Naive thymus-derived CD8-positive, alpha-beta T cell (primary cell): ENCODE data around the gene IREB2. TPM values are rescaled to one million over a fixed set of nuclear protein-coding genes. Genes with fewer than 3 reads are reported as not detected.
"Not testable (repeated sequence)": the region's sequence is repeated elsewhere in the genome, so short reads cannot be mapped to it uniquely, and the experiment has no call there.

Experiments used
- ATAC-seq, 2 donors: fragments of 150-1000 bp; cut with Tn5 transposase in 1 of 2; sonication (Bioruptor Pico), chemical (Tn5 transposase) in 1 of 2; 1 replicate in 1 of 2; 2 replicates in 1 of 2; pipeline ENCODE4 v1.10.0; 2021; ENCODE audit warnings: mild to moderate bottlenecking in 2 of 2, moderate library complexity in 2 of 2
- POLR2A ChIA-PET: fragments of 350-600 bp; sonication (Branson Sonifier 250); formaldehyde crosslinking; loops from one replicate; lab custom pipeline; 2021; ENCODE audit warnings: antibody characterized with exemption; lab: Charles Lee
- DNase-seq, 10 donors: peaks; one replicate each; pipeline versions ENCODE4 v3.0.0 to v3.0.0-alpha.2; 2020 to 2022
- H3K27ac Mint-ChIP-seq, 10 donors: one replicate each; pipeline ENCODE4 v1.8.0; 2020 to 2022; ENCODE audit warnings: mild to moderate bottlenecking in 10 of 10, mixed read lengths in 10 of 10, moderate library complexity in 4 of 10, inconsistent platforms in 1 of 10
- H3K27me3 Mint-ChIP-seq, 5 donors: one replicate each; pipeline ENCODE4 v1.8.0; 2021 to 2022; ENCODE audit warnings: mixed read lengths in 5 of 5
- H3K36me3 Mint-ChIP-seq, 3 donors: one replicate each; pipeline ENCODE4 v1.8.0; 2020 to 2022; ENCODE audit warnings: mixed read lengths in 3 of 3, mild to moderate bottlenecking in 2 of 3, inconsistent platforms in 1 of 3
- H3K4me1 Mint-ChIP-seq, 4 donors: one replicate each; pipeline ENCODE4 v1.8.0; 2021 to 2022; ENCODE audit warnings: mixed read lengths in 4 of 4
- H3K4me3 Mint-ChIP-seq, 10 donors: one replicate each; pipeline ENCODE4 v1.8.0; 2020 to 2022; ENCODE audit warnings: mild to moderate bottlenecking in 10 of 10, mixed read lengths in 10 of 10, moderate library complexity in 6 of 10, inconsistent platforms in 1 of 10
- H3K9me3 Mint-ChIP-seq, 9 donors: one replicate each; pipeline ENCODE4 v1.8.0; 2020 to 2022; ENCODE audit warnings: mixed read lengths in 9 of 9, mild to moderate bottlenecking in 3 of 9, inconsistent platforms in 1 of 9, moderate library complexity in 1 of 9
- polyA plus RNA-seq, 3 donors: library from polyadenylated mRNA; unstranded; fragments of 300-500 nt; fragmentation: Illumina TruSeq; gene quantifications; one replicate each; pipeline ENCODE4 v1.2.3, GENCODE V29; 2021
- total RNA-seq, 8 experiments: library from RNA in 2 of 8; stranded (reverse) in 2 of 8; gene quantifications; one replicate each; pipeline ENCODE4 v1.2.3 and lab custom pipeline; 2021 to 2026

IREB2 gene
- total and polyA plus RNA-seq, 5 experiments from 2014 or later: 15.7 to 77.4 (median 23.1) TPM

GRCh38 chr15:78425643-78426042 is 12.4 kb upstream of the IREB2 start:
- DNase-seq (no peak), ATAC-seq (no peak)
- no peaks in the 10 kb centered on the region for H3K9me3 Mint-ChIP-seq
- POLR2A ChIA-PET: no interaction called here
- H3K27ac Mint-ChIP-seq: no peak overlapping the region
- peaks cover 0 to 20% (median 7%) of the 10 kb centered on the region in 4 donors for H3K4me1 Mint-ChIP-seq
- no peak overlapping the region for H3K4me3 Mint-ChIP-seq
- peaks cover 3 to 23% (median 16%) of the 10 kb centered on the region in 5 donors for H3K27me3 Mint-ChIP-seq
- H3K36me3 Mint-ChIP-seq: no peaks in the 10 kb centered on the region

DNA sequence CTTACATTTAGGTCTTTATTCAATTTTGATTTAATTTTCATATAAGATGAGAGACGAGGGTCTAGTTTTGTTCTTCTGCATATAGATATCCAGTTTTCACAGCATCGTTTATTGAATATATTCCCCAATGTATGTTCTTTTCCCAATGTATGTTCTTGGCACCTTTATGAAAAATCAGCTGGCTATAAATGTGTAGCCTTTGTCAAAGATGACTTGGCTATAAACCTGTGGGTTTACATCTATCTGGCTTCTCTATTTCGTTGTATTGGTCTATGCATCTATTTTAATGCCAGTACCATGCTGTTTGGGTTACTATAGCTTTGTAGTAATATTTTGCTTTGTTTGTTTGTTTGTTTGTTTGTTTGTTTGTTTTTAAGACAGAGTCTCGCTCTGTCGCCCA is 11.7 kb upstream of the IREB2 start:
- no peak for DNase-seq
- H3K4me3 Mint-ChIP-seq: no peak overlapping the region
- no peaks in the 10 kb centered on the region for H3K36me3 Mint-ChIP-seq
- H3K4me1 Mint-ChIP-seq: peaks cover 0 to 20% (median 7%) of the 10 kb centered on the region in 4 donors
- H3K27ac Mint-ChIP-seq: no peak overlapping the region
- ATAC-seq: no peak
- POLR2A ChIA-PET: interaction anchor here (1.0 to 1.6 kb wide), 2 partner anchors 11 to 12 kb away, joined by 3 to 5 read pairs; partner anchors contain the start of gene IREB2
- H3K27me3 Mint-ChIP-seq: peaks cover 3 to 29% (median 20%) of the 10 kb centered on the region in 5 donors
- H3K9me3 Mint-ChIP-seq: no peaks in the 10 kb centered on the region

- ATAC-seq (no peak), DNase-seq (no peak)
- H3K36me3 Mint-ChIP-seq: no peaks in the 10 kb centered on the region
- no peaks in the 10 kb centered on the region for H3K9me3 Mint-ChIP-seq
- peaks cover 0 to 13% (median 7%) of the 10 kb centered on the region in 4 donors for H3K4me1 Mint-ChIP-seq
- H3K27ac Mint-ChIP-seq: peak overlapping the region in 1 of 10 donors; percentile 22
- peaks cover 1 to 31% (median 19%) of the 10 kb centered on the region in 5 donors for H3K27me3 Mint-ChIP-seq
- H3K4me3 Mint-ChIP-seq: no peak overlapping the region
- POLR2A ChIA-PET: interaction anchor here (1.4 kb wide), 1 partner anchor 10 kb away, joined by 7 read pairs; the partner anchor contains the start of gene IREB2
These were observed 10.1 kb upstream of the IREB2 start for GRCh38 chr15:78427953-78428352.

DNA sequence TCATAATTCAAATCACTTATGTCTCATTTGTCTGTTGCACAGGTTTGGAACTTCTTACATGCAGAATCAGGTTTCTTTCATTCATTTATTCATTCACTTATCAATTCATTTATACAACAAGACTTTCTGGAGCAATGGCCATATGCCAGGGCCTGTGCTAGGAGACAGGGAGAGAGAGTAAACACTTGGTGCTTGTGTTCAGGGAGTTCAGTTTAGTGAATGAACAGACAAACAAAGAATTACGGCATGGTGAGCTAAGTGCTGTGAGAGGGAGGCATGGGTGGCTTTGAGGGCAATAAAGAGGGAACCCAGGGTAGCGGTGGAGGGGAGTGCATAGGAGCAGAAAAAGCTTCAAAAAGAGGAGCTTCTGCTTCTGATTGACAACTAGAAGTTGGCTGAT is 8.5 kb upstream of the IREB2 start:
- POLR2A ChIA-PET: no interaction called here
- ATAC-seq (no peak), DNase-seq (no peak)
- Mint-ChIP-seq H3K4me1 (peaks cover 0 to 9% (median 6%) of the 10 kb centered on the region in 4 donors), H3K27me3 (peaks cover 1 to 23% (median 12%) of the 10 kb centered on the region in 5 donors), H3K36me3 (no peaks in the 10 kb centered on the region), H3K4me3 (no peak overlapping the region), H3K27ac (no peak overlapping the region), H3K9me3 (no peaks in the 10 kb centered on the region)

DNA sequence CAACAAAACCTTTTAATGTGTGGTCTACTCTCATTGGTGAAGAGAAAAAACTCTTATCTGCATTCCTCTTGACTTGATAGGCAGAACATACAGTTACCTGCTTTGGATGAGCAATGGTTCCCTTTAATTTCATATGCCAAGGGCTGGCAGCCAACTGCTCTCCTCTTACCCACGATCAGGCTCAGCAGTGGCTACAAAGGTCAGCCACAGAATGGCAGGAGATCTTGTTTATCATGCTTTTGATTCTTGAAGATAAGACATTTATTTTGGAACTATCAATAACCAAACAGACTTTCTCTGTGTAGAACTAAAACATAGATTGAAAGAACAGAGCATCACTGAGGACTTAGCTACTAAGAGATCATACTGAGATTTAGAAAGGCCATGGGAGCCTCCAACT is 6.1 kb upstream of the IREB2 start:
- Mint-ChIP-seq H3K9me3 (no peaks in the 10 kb centered on the region), H3K36me3 (no peaks in the 10 kb centered on the region), H3K27me3 (peaks cover 0 to 23% (median 8%) of the 10 kb centered on the region in 5 donors), H3K4me1 (peaks cover 5 to 7% (median 6%) of the 10 kb centered on the region in 4 donors), H3K4me3 (no peak overlapping the region), H3K27ac (no peak overlapping the region)
- POLR2A ChIA-PET: interaction anchor here (0.7 kb wide), 1 partner anchor 120 kb away, joined by 5 read pairs; no protein-coding TSS in a partner anchor
- ATAC-seq (no peak), DNase-seq (no peak)

GRCh38 chr15:78432664-78433063 is 5.4 kb upstream of the IREB2 start:
- Mint-ChIP-seq H3K4me1 (peaks cover 6 to 14% (median 11%) of the 10 kb centered on the region in 4 donors), H3K36me3 (no peaks in the 10 kb centered on the region), H3K27me3 (peaks cover 0 to 23% (median 8%) of the 10 kb centered on the region in 5 donors), H3K9me3 (no peaks in the 10 kb centered on the region), H3K27ac (no peak overlapping the region), H3K4me3 (no peak overlapping the region)
- POLR2A ChIA-PET: interaction anchor here (0.7 kb wide), 1 partner anchor 121 kb away, joined by 5 read pairs; no protein-coding TSS in a partner anchor
- DNase-seq (no peak), ATAC-seq (no peak)

DNA sequence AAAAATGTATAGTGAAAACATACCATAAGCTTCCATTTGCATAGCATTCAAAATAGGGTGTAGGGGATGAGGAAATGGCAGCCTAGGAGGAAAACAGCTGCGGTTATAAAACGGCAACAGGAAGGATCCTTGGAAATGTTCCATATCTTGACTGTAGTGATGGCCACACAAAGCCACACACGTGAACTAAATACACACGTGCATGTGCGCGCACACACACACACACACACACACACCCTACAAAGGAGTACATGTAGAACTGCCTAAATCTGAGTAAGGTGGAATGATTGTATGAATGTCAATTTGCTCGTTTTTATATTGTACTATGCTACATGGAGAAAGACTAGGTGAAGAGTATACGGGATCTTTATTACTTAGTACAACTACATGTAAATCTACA is 3.9 kb upstream of the IREB2 start:
- Mint-ChIP-seq H3K4me1 (peaks cover 9 to 23% (median 13%) of the 10 kb centered on the region in 4 donors), H3K36me3 (no peaks in the 10 kb centered on the region), H3K4me3 (no peak overlapping the region), H3K27me3 (peaks cover 0 to 21% (median 8%) of the 10 kb centered on the region in 5 donors), H3K9me3 (no peaks in the 10 kb centered on the region), H3K27ac (no peak overlapping the region)
- POLR2A ChIA-PET: interaction anchor here (0.6 to 0.7 kb wide), 2 partner anchors 16 to 387 kb away, joined by 3 read pairs; no protein-coding TSS in a partner anchor
- ATAC-seq (no peak), DNase-seq (no peak)

DNA sequence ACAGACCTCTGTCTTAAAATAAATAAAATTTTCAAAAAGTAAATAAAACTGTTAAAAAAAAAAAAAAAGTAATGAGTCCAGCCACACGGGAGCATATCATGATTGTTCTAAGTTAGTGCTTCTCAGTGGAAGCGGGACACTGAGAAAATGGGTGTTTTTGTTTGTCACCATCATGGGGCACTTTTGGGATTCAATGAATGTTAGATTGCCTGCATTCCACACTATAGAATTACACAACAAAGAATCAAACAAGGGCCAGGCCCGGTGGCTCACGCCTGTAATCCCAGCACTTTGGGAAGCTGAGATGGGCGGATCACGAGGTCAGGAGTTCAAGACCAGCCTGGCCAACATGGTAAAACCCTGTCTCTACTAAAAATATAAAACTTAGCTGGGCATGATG is 3.3 kb upstream of the IREB2 start:
- not testable (repeated sequence) for H3K36me3 Mint-ChIP-seq, ATAC-seq

DNA sequence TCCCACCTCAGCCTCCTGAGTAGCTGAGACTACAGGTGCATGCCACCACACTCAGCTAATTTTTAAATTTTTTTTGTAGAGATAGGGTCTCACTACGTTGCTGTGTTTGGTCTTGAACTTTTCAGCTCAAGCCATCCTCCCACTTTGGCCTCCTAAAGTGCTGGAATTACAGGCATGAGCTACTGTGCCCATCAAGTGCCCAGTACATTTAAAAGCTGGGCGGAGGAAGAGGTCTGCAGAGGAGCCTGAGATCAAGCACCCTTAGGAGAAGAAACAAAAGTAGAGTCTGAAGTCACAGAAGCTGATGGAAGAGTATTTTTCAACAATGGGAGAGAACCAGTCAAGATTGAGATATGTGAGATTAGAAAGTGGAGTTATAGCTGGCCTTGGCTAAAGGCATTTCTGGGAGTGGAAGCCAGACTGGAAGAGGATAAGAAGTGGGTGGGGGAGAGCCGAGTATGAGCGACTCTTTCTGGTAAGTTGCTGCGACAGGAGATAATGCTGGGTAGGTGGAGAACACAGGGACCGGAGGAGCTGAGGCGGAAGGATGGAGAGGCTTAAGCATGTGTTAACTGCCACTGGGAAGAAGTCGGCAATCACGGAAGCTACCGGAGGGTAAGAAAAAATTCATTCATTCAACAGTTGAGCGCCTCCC is 782 bp upstream of the IREB2 start:
- POLR2A ChIA-PET: interaction anchor here (0.6 to 3.5 kb wide), 19 partner anchors 9 to 436 kb away, joined by 3 to 31 read pairs (median 4); partner anchors contain the start of genes DNAJA4, MORF4L1, PSMA4 and SKIC8
- Mint-ChIP-seq H3K36me3 (peaks cover 0 to 18% (median 10%) of the 10 kb centered on the region in 3 donors), H3K4me3 (peak overlapping the region; percentile 83 to 99 (median 97)), H3K27ac (peak overlapping the region; percentile 96 to 99 (median 97)), H3K27me3 (no peaks in the 10 kb centered on the region), H3K9me3 (no peaks in the 10 kb centered on the region), H3K4me1 (peaks cover 10 to 51% (median 33%) of the 10 kb centered on the region in 4 donors)
- ATAC-seq (peak in 1 of 2 donors; percentile 15), DNase-seq (no peak)

More for the DNA sequence above, 3.3 kb upstream of the IREB2 start:
- H3K9me3 Mint-ChIP-seq, H3K27ac Mint-ChIP-seq, H3K4me3 Mint-ChIP-seq, DNase-seq: not testable (repeated sequence)
- POLR2A ChIA-PET: interaction anchor here (0.7 kb wide), 1 partner anchor 387 kb away, joined by 3 read pairs; no protein-coding TSS in a partner anchor
- Mint-ChIP-seq H3K27me3 (peaks cover 0 to 15% (median 5%) of the 10 kb centered on the region in 5 donors), H3K4me1 (peaks cover 10 to 28% (median 17%) of the 10 kb centered on the region in 4 donors)

GRCh38 chr15:78438619-78439285 is 736 bp downstream of the IREB2 start:
- Mint-ChIP-seq H3K4me1 (peaks cover 13 to 62% (median 46%) of the 10 kb centered on the region in 4 donors), H3K27ac (peak overlapping the region; percentile 93 to 99 (median 96)), H3K4me3 (peak overlapping the region; percentile 83 to 99 (median 97)), H3K36me3 (peaks cover 0 to 29% (median 19%) of the 10 kb centered on the region in 3 donors), H3K9me3 (no peaks in the 10 kb centered on the region), H3K27me3 (no peaks in the 10 kb centered on the region)
- DNase-seq (peak in 5 of 10 donors; percentile 2 to 17 (median 7)), ATAC-seq (no peak)
- POLR2A ChIA-PET: interaction anchor here (0.7 to 3.5 kb wide), 17 partner anchors 10 to 1393 kb away, joined by 3 to 31 read pairs (median 4); partner anchors contain the start of genes DNAJA4, MORF4L1, PSMA4 and SKIC8

DNA sequence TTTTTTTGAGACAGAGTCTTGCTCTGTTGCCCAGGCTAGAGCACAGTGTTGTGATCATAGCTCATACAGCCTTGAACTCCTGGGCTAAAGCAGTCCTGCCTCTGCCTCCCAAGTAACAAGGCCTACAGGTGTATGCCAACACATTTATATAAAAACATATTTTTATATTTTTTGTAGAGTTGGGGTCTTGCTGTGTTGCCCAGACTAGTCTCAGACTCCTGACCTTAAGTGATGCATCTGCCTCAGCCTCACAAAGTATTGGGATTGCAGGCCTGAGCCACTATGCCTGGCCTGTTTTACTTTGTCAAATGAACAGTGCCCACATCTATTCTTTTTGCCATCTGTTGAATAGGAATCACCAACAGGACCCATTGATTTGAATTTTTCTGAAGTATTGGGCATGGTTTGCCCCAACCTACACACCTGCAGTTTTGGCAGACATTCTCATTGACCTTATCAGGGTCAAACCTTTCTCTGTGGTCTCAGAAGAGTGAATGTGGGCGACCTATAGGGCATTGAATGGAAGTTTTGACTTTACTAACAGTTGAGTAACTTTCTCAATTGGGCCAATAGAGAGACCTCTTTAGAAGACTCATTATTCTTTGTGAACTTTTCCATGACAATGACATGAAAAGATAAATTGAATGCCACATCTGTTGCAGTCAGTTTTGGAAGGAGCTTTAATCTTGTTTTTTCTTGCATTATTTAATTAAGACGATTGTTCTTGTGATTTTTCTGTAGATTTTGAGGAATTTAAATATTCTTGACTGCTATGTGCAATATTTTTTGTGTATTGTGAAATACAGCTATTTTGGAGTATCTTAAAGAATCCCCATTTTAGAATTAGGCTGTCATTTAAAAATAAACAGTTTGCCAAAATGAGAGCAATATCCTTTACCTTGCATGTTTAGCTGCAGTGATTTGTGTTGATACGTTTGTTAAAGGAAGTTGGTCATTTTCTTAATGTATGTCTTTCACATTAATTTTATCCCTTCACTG is 2.7 kb downstream of the IREB2 start:
- Mint-ChIP-seq H3K27me3 (no peaks in the 10 kb centered on the region), H3K9me3 (no peaks in the 10 kb centered on the region), H3K4me3 (peak overlapping the region in 9 of 10 donors; percentile 31 to 97 (median 52)), H3K36me3 (peaks cover 0 to 43% (median 22%) of the 10 kb centered on the region in 3 donors), H3K27ac (peak overlapping the region in 6 of 10 donors; percentile 11 to 98 (median 38)), H3K4me1 (peaks cover 23 to 77% (median 58%) of the 10 kb centered on the region in 4 donors)
- DNase-seq (no peak), ATAC-seq (no peak)
- POLR2A ChIA-PET: interaction anchor here (3.5 kb wide), 1 partner anchor 8 kb away, joined by 20 read pairs; no protein-coding TSS in a partner anchor
